Measurements from ENCODE around the gene GEMIN5. TPM values are rescaled to one million over a fixed set of nuclear protein-coding genes. Genes with fewer than 3 reads are reported as not detected.

GEMIN5 gene
- total and polyA plus RNA-seq, 2 of the 13 experiments (the other 11 are each of a cell fraction or from before 2014, with no cell fraction given), result 6.6 to 28.6 TPM

DNA sequence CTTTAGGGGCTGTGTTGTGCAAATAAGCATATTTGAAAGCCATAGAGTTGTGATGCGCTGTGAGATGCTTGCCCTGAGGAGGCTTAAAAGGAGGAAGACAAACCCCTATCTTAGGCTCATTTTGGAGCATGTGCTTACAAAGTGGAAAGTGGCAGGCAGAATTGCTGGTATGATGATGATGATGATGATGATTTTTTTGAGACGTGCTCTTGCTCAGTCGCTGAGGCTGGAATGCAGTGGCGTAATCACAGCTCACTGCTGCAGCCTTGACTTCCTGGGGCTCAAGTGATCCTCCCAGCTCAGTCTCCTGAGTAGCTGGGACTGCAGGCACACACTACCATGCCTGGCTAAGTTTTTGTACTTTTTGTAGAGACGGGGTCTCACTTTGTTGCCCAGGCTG is 77.9 kb downstream of the GEMIN5 start (continued):
- TF ChIP-seq, protein P1, sequence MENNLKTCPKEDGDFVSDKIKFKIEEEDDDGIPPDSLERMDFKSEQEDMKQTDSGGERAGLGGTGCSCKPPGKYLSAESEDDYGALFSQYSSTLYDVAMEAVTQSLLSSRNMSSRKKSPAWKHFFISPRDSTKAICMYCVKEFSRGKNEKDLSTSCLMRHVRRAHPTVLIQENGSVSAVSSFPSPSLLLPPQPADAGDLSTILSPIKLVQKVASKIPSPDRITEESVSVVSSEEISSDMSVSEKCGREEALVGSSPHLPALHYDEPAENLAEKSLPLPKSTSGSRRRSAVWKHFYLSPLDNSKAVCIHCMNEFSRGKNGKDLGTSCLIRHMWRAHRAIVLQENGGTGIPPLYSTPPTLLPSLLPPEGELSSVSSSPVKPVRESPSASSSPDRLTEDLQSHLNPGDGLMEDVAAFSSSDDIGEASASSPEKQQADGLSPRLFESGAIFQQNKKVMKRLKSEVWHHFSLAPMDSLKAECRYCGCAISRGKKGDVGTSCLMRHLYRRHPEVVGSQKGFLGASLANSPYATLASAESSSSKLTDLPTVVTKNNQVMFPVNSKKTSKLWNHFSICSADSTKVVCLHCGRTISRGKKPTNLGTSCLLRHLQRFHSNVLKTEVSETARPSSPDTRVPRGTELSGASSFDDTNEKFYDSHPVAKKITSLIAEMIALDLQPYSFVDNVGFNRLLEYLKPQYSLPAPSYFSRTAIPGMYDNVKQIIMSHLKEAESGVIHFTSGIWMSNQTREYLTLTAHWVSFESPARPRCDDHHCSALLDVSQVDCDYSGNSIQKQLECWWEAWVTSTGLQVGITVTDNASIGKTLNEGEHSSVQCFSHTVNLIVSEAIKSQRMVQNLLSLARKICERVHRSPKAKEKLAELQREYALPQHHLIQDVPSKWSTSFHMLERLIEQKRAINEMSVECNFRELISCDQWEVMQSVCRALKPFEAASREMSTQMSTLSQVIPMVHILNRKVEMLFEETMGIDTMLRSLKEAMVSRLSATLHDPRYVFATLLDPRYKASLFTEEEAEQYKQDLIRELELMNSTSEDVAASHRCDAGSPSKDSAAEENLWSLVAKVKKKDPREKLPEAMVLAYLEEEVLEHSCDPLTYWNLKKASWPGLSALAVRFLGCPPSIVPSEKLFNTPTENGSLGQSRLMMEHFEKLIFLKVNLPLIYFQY (CRISPR knock-in tag; IDR thresholded peaks at IDR 0.05; ENCODE audit: borderline replicate concordance), result no peak
- TF ChIP-seq ZNF383 (CRISPR knock-in tag; IDR thresholded peaks at IDR 0.05; ENCODE audit: borderline replicate concordance) (no peak), ZFAT (CRISPR knock-in tag; conservative IDR thresholded peaks at IDR 0.05) (no peak), PBX3 (CRISPR knock-in tag; IDR thresholded peaks at IDR 0.05; ENCODE audit: borderline replicate concordance) (no peak), RXRA (CRISPR knock-in tag; IDR thresholded peaks at IDR 0.05) (0 out of 2 replicates have a peak, but pooled peaks have one; percentile 30), XRCC5 (optimal IDR thresholded peaks at IDR 0.05; ENCODE audit: low read length) (no peak), CREM (IDR thresholded peaks at IDR 0.05) (0 out of 2 replicates have a peak, but pooled peaks have one; percentile 15), CREM (CRISPR knock-in tag; IDR thresholded peaks at IDR 0.05) (no peak), KLF6 (CRISPR knock-in tag; IDR thresholded peaks at IDR 0.05) (no peak), SP5 (CRISPR knock-in tag; IDR thresholded peaks at IDR 0.05; ENCODE audit: borderline replicate concordance, low read depth) (no peak), MNT (IDR thresholded peaks at IDR 0.05) (no peak), TCF12 (IDR thresholded peaks at IDR 0.05) (no peak), TCF12 (CRISPR knock-in tag; IDR thresholded peaks at IDR 0.05) (no peak), FIP1L1 (IDR thresholded peaks at IDR 0.05; ENCODE audit: borderline replicate concordance, insufficient read depth, low read depth, low read length) (no peak), DNMT1 (CRISPR knock-in tag; IDR thresholded peaks at IDR 0.05) (no peak), NCOR1 (IDR thresholded peaks at IDR 0.05; ENCODE audit: borderline replicate concordance, low read length) (no peak), SP140L (CRISPR knock-in tag; IDR thresholded peaks at IDR 0.05; ENCODE audit: borderline replicate concordance) (no peak), ZNF501 (CRISPR knock-in tag; IDR thresholded peaks at IDR 0.05) (peak; percentile 61)
- TF ChIP-seq, protein P2, sequence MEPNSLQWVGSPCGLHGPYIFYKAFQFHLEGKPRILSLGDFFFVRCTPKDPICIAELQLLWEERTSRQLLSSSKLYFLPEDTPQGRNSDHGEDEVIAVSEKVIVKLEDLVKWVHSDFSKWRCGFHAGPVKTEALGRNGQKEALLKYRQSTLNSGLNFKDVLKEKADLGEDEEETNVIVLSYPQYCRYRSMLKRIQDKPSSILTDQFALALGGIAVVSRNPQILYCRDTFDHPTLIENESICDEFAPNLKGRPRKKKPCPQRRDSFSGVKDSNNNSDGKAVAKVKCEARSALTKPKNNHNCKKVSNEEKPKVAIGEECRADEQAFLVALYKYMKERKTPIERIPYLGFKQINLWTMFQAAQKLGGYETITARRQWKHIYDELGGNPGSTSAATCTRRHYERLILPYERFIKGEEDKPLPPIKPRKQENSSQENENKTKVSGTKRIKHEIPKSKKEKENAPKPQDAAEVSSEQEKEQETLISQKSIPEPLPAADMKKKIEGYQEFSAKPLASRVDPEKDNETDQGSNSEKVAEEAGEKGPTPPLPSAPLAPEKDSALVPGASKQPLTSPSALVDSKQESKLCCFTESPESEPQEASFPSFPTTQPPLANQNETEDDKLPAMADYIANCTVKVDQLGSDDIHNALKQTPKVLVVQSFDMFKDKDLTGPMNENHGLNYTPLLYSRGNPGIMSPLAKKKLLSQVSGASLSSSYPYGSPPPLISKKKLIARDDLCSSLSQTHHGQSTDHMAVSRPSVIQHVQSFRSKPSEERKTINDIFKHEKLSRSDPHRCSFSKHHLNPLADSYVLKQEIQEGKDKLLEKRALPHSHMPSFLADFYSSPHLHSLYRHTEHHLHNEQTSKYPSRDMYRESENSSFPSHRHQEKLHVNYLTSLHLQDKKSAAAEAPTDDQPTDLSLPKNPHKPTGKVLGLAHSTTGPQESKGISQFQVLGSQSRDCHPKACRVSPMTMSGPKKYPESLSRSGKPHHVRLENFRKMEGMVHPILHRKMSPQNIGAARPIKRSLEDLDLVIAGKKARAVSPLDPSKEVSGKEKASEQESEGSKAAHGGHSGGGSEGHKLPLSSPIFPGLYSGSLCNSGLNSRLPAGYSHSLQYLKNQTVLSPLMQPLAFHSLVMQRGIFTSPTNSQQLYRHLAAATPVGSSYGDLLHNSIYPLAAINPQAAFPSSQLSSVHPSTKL (CRISPR knock-in tag; IDR thresholded peaks at IDR 0.05), result peak; percentile 67; the same call in 1 of the 2 replicates
- TF ChIP-seq, protein P3, sequence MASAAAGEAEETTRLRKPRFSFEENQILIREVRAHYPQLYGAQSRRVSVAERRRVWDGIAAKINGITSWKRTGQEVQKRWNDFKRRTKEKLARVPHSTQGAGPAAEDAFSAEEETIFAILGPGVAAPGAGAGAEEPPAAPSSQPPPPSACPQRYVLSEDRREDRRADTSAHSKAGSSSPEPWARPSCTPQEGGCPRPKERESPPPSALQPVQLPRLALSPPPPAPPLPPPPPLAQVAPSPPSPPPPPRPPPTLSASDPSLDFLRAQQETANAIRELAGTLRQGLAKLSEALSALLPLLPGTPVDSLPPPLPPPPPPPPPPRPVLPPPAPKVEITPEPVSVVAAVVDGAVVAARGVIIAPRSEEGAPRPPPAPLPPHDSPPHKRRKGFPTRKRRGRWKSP (CRISPR knock-in tag; IDR thresholded peaks at IDR 0.05), result no peak

Measured in HepG2 (cell line).